SK-N-SH (cell line): ENCODE results near the gene CADM2. TPM values are rescaled to one million over a fixed set of nuclear protein-coding genes. Genes with fewer than 3 reads are reported as not detected.

Source experiments
- CTCF ChIA-PET: fragments of 300-600, 350-600 bp; formaldehyde crosslinking; extraction: SDS; loops from one replicate; lab custom pipeline; 2021; lab: Yijun Ruan, JAX
- POLR2A ChIA-PET: fragments of 350-600 bp; sonication (Branson Sonifier 250); formaldehyde crosslinking; extraction: SDS; loops from one replicate; lab custom pipeline; 2020; ENCODE audit warnings: antibody characterized with exemption, inconsistent platforms; lab: Yijun Ruan, JAX
- DNase-seq: peaks from one replicate; pipeline ENCODE4 v3.0.0; 2012
- H2AFZ ChIP-seq: fragments of 200-600 bp; sonication (generic); 2 replicates; pipeline ENCODE4 v1.8.1; 2016; ENCODE audit warnings: antibody characterized with exemption, mild to moderate bottlenecking, low read depth
- H3F3A ChIP-seq: fragments of 200-600 bp; sonication (generic); replicated peaks from 2 replicates; pipeline ENCODE3; 2016; ENCODE audit warnings: antibody characterized with exemption, mild to moderate bottlenecking; ENCODE audit not compliant: insufficient read depth
- H3K27ac ChIP-seq, 2 experiments: fragments of 200-500 bp in 1 of 2; fragments of 200-600 bp in 1 of 2; sonication (Bioruptor generic) in 1 of 2; sonication (generic), shearing (Covaris generic) in 1 of 2; 2 replicates each; pipeline versions ENCODE4 v1.5.1 to v1.6.1; 2014 to 2016; ENCODE audit warnings: low read depth in 2 of 2, inconsistent platforms in 1 of 2, low read length in 1 of 2, mild to moderate bottlenecking in 1 of 2, mixed read lengths in 1 of 2
- H3K27me3 ChIP-seq: fragments of 200-600 bp; sonication (generic), shearing (Covaris generic); 2 replicates; pipeline ENCODE4 v1.6.1; 2016; ENCODE audit warnings: mixed run types; ENCODE audit not compliant: insufficient read depth
- H3K36me3 ChIP-seq, 2 experiments: fragments of 200-500 bp in 1 of 2; fragments of 200-600 bp in 1 of 2; sonication (Bioruptor generic) in 1 of 2; sonication (generic) in 1 of 2; replicated peaks in 1 of 2; 2 replicates each; pipeline versions ENCODE3 to v1.5.1; 2014 to 2016; ENCODE audit warnings: low read length in 1 of 2, mild to moderate bottlenecking in 1 of 2; ENCODE audit not compliant: insufficient read depth in 2 of 2, control insufficient read depth in 1 of 2
- H3K4me1 ChIP-seq, 2 experiments: fragments of 200-500 bp in 1 of 2; fragments of 200-600 bp in 1 of 2; sonication (Bioruptor generic) in 1 of 2; sonication (generic), shearing (Covaris generic) in 1 of 2; 2 replicates each; pipeline versions ENCODE4 v1.5.1 to v1.6.1; 2014 to 2016; ENCODE audit warnings: low read depth in 1 of 2, low read length in 1 of 2, mixed run types in 1 of 2; ENCODE audit not compliant: insufficient read depth in 2 of 2, control insufficient read depth in 1 of 2
- H3K4me2 ChIP-seq: fragments of 200-600 bp; sonication (generic), shearing (Covaris generic); 2 replicates; pipeline ENCODE4 v1.6.1; 2017; ENCODE audit warnings: mixed run types
- H3K4me3 ChIP-seq, 2 experiments: fragments of 200-500 bp in 1 of 2; fragments of 200-600 bp in 1 of 2; sonication (Bioruptor generic) in 1 of 2; sonication (generic), shearing (Covaris generic) in 1 of 2; 2 replicates each; pipeline versions ENCODE4 v1.5.1 to v1.8.1; 2014 to 2016; ENCODE audit warnings: low read depth in 2 of 2, inconsistent platforms in 1 of 2, low read length in 1 of 2, mild to moderate bottlenecking in 1 of 2, mixed read lengths in 1 of 2, moderate library complexity in 1 of 2
- H3K79me2 ChIP-seq: fragments of 200-600 bp; sonication (generic); 2 replicates; pipeline ENCODE4 v1.8.1; 2017; ENCODE audit warnings: mild to moderate bottlenecking; ENCODE audit not compliant: insufficient read depth
- H3K9ac ChIP-seq: fragments of 200-600 bp; sonication (generic); 2 replicates; pipeline ENCODE4 v1.6.1; 2017; ENCODE audit warnings: mixed run types
- H3K9me2 ChIP-seq: fragments of 200-600 bp; sonication (generic); 2 replicates; pipeline ENCODE4 v1.6.1; 2017; ENCODE audit warnings: mixed run types
- H3K9me3 ChIP-seq: fragments of 200-600 bp; sonication (generic); 2 replicates; pipeline ENCODE4 v1.6.1; 2017; ENCODE audit warnings: mixed run types, mild to moderate bottlenecking, moderate library complexity
- H4K20me1 ChIP-seq: fragments of 200-600 bp; sonication (generic); 2 replicates; pipeline ENCODE4 v1.6.1; 2017; ENCODE audit warnings: mild to moderate bottlenecking, mixed run types; ENCODE audit not compliant: insufficient read depth
- CHD2 ChIP-seq: fragments of 150-350 bp; IDR thresholded peaks from 2 replicates; pipeline ENCODE4 v1.6.1; 2018; ENCODE audit warnings: low read length; ENCODE audit not compliant: partially characterized antibody
- EP300 ChIP-seq, 2 experiments: IDR thresholded peaks; 2 replicates each; pipeline versions ENCODE4 v1.4.0 to v1.6.1; 2012; ENCODE audit warnings: borderline replicate concordance in 1 of 2, low read depth in 1 of 2, low read length in 1 of 2
- EZH2phosphoT487 ChIP-seq: fragments of 200-600 bp; sonication (generic); IDR thresholded peaks from 2 replicates; pipeline ENCODE4 v1.6.1; 2017; ENCODE audit warnings: low read depth, mixed run types, mild to moderate bottlenecking, antibody characterized with exemption, moderate library complexity, borderline replicate concordance
- FOXJ3 ChIP-seq: sonication (generic); formaldehyde crosslinking; IDR thresholded peaks from 2 replicates; pipeline ENCODE4 v1.5.1; 2020; ENCODE audit warnings: mild to moderate bottlenecking, missing genetic modification reagents
- FOXM1 ChIP-seq: IDR thresholded peaks from 2 replicates; pipeline ENCODE4 v1.4.0; 2012; ENCODE audit warnings: low read depth, mild to moderate bottlenecking
- GATA2 ChIP-seq: sonication (generic); formaldehyde crosslinking; IDR thresholded peaks from 2 replicates; pipeline ENCODE4 v1.5.0; 2020; ENCODE audit warnings: mild to moderate bottlenecking, missing genetic modification reagents
- IRF3 ChIP-seq: fragments of 150-350 bp; IDR thresholded peaks from 2 replicates; pipeline ENCODE4 v1.6.1; 2016; ENCODE audit warnings: mild to moderate bottlenecking, low read depth, low read length
- JUND ChIP-seq: IDR thresholded peaks from 2 replicates; pipeline ENCODE4 v1.4.0; 2012
- MAX ChIP-seq: IDR thresholded peaks from 2 replicates; pipeline ENCODE4 v1.4.0; 2012; ENCODE audit warnings: low read depth
- MEF2A ChIP-seq: IDR thresholded peaks from 2 replicates; pipeline ENCODE4 v1.4.0; 2012; ENCODE audit warnings: low read depth, borderline replicate concordance
- MXI1 ChIP-seq: IDR thresholded peaks from 2 replicates; pipeline ENCODE4 v1.6.1; 2012; ENCODE audit warnings: mild to moderate bottlenecking, low read depth, low read length, improper control_type of control experiment
- NFIC ChIP-seq: IDR thresholded peaks from 2 replicates; pipeline ENCODE4 v1.4.0; 2012; ENCODE audit warnings: borderline replicate concordance
- NRF1 ChIP-seq: IDR thresholded peaks from 2 replicates; pipeline ENCODE4 v1.6.1; 2012; ENCODE audit warnings: low read depth, mild to moderate bottlenecking, low read length
- POLR2AphosphoS5 ChIP-seq: IDR thresholded peaks from 2 replicates; pipeline ENCODE4 v1.6.1; 2012; ENCODE audit warnings: low read depth, low read length
- RCOR1 ChIP-seq: fragments of 150-350 bp; IDR thresholded peaks from 2 replicates; pipeline ENCODE4 v1.6.1; 2017; ENCODE audit warnings: antibody characterized with exemption, low read length
- RFX5 ChIP-seq: IDR thresholded peaks from 2 replicates; pipeline ENCODE4 v1.6.1; 2012; ENCODE audit warnings: mild to moderate bottlenecking, improper control_type of control experiment, low read length
- RXRA ChIP-seq: IDR thresholded peaks from 2 replicates; pipeline ENCODE4 v1.4.0; 2012; ENCODE audit warnings: low read depth, mild to moderate bottlenecking, borderline replicate concordance
- SIN3A ChIP-seq: IDR thresholded peaks from 2 replicates; pipeline ENCODE4 v1.6.1; 2012; ENCODE audit warnings: low read depth, mild to moderate bottlenecking, low read length, moderate library complexity, borderline replicate concordance
- TAF1 ChIP-seq: IDR thresholded peaks from 2 replicates; pipeline ENCODE4 v1.6.1; 2012; ENCODE audit warnings: low read depth, mild to moderate bottlenecking, low read length, moderate library complexity, borderline replicate concordance
- TCF12 ChIP-seq: IDR thresholded peaks from 2 replicates; pipeline ENCODE4 v1.4.0; 2012
- TEAD4 ChIP-seq: IDR thresholded peaks from 2 replicates; pipeline ENCODE4 v1.4.0; 2012; ENCODE audit warnings: mild to moderate bottlenecking, borderline replicate concordance; ENCODE audit not compliant: insufficient read depth
- WGBS: methylation state at CpG from one replicate; pipeline ENCODE4 v1.1.6; 2017; ENCODE audit warnings: low lambda C conversion rate; 5-methylcytosine and 5-hydroxymethylcytosine counted together
- polyA plus RNA-seq, 3 experiments: library from polyadenylated mRNA; depleted of rRNA; stranded (reverse); fragments of >200 nt; gene quantifications; 2 replicates each; pipeline ENCODE4 v1.2.3, GENCODE V29; 2012

The CADM2 gene
- polyA plus RNA-seq, 1 of the 3 experiments (the other 2 are of a cell fraction), result 0.46 TPM

- Histone ChIP-seq H3K27ac (no peak overlapping the region), H3K79me2 (no peaks in the 10 kb centered on the region), H3K4me2 (no peak overlapping the region), H3K9me3 (no peaks in the 10 kb centered on the region), H3F3A (no peaks in the 10 kb centered on the region), H3K4me3 (no peak overlapping the region), H3K36me3 (no peaks in the 10 kb centered on the region), H2AFZ (no peak overlapping the region), H3K9ac (no peak overlapping the region), H3K27me3 (no peaks in the 10 kb centered on the region), H3K4me1 (peaks cover 0 to 2% of the 10 kb centered on the region in 2 experiments; a peak in 1 of 4 replicates), H4K20me1 (no peaks in the 10 kb centered on the region), H3K9me2 (no peaks in the 10 kb centered on the region)
- TF ChIP-seq MEF2A, result no peak
- TF ChIP-seq RCOR1, result no peak
- no peak for TF ChIP-seq JUND
- TF ChIP-seq EP300 (IDR thresholded peaks at IDR 0.05; ENCODE audit: borderline replicate concordance in 1 of 2, low read depth in 1 of 2, low read length in 1 of 2), result no peak
- no peak for TF ChIP-seq FOXJ3
- TF ChIP-seq MAX, result no peak
- TF ChIP-seq FOXM1, result no peak
- POLR2A ChIA-PET, result no interaction called here
- no peak for DNase-seq
- CTCF ChIA-PET, result no interaction called here
- 34% methylated on average over 4 of the region's 4 CpGs for WGBS
Observed at GRCh38 chr3:85785766-85786165, 827.0 kb downstream of the CADM2 start.

GRCh38 chr3:85790445-85791030, 831.7 kb downstream of the CADM2 start:
- H3K4me1 ChIP-seq, result no peaks in the 10 kb centered on the region
- no peak overlapping the region for H3K27ac ChIP-seq
- DNase-seq, result no peak
- no peaks in the 10 kb centered on the region for H3F3A ChIP-seq
- no peak overlapping the region for H2AFZ ChIP-seq
- ChIA-PET CTCF (no interaction called here), POLR2A (no interaction called here)
- H3K27me3 ChIP-seq, result no peaks in the 10 kb centered on the region; the same call in none of the 2 replicates
- H3K36me3 ChIP-seq, result no peaks in the 10 kb centered on the region
- no peak overlapping the region for H3K4me3 ChIP-seq
- H3K9me2 ChIP-seq, result no peaks in the 10 kb centered on the region
- TF ChIP-seq IRF3 (no peak), NRF1 (no peak), RCOR1 (no peak), POLR2AphosphoS5 (no peak), FOXM1 (no peak)
- no peak overlapping the region for H3K9ac ChIP-seq
- H3K79me2 ChIP-seq, result no peaks in the 10 kb centered on the region
- no peak overlapping the region for H3K4me2 ChIP-seq
- no peaks in the 10 kb centered on the region for H3K9me3 ChIP-seq
- H4K20me1 ChIP-seq, result no peaks in the 10 kb centered on the region
- WGBS, result 34% methylated on average over 4 of the region's 5 CpGs

- no peak overlapping the region for H3K9ac ChIP-seq
Observed at GRCh38 chr3:85796140-85796539, 837.4 kb downstream of the CADM2 start.

More at GRCh38 chr3:85796140-85796539, 837.4 kb downstream of the CADM2 start:
- no peaks in the 10 kb centered on the region; the same call in none of the 2 replicates for H3K27me3 ChIP-seq
- H3K4me3 ChIP-seq, result no peak overlapping the region
- POLR2A ChIA-PET, result no interaction called here
- WGBS, result 26% methylated on average over 4 of the region's 4 CpGs
- no peak overlapping the region for H3K27ac ChIP-seq
- no peaks in the 10 kb centered on the region for H3K79me2 ChIP-seq
- no peak overlapping the region for H3K4me2 ChIP-seq
- CTCF ChIA-PET, result no interaction called here
- no peak overlapping the region for H2AFZ ChIP-seq
- DNase-seq, result no peak
- no peaks in the 10 kb centered on the region for H3F3A ChIP-seq
- no peaks in the 10 kb centered on the region for H3K9me2 ChIP-seq
- TF ChIP-seq EZH2phosphoT487, result no peak
- TF ChIP-seq TEAD4, result no peak
- TF ChIP-seq IRF3, result no peak
- no peak for TF ChIP-seq GATA2 (CRISPR knock-in tag)
- no peak for TF ChIP-seq RXRA
- TF ChIP-seq NFIC, result no peak
- TF ChIP-seq CHD2, result no peak
- TF ChIP-seq EP300 (IDR thresholded peaks at IDR 0.05; ENCODE audit: borderline replicate concordance in 1 of 2, low read depth in 1 of 2, low read length in 1 of 2), result no peak
- TF ChIP-seq MXI1, result no peak
- no peak for TF ChIP-seq MAX
- no peak for TF ChIP-seq RFX5
- no peak for TF ChIP-seq SIN3A
- no peak for TF ChIP-seq TAF1
- TF ChIP-seq MEF2A, result no peak
- TF ChIP-seq TCF12, result no peak
- no peaks in the 10 kb centered on the region for H3K4me1 ChIP-seq
- H3K9me3 ChIP-seq, result no peaks in the 10 kb centered on the region
- no peaks in the 10 kb centered on the region for H4K20me1 ChIP-seq
- no peaks in the 10 kb centered on the region for H3K36me3 ChIP-seq
